ENCODE measurements around the gene PTPRM. TPM values are rescaled to one million over a fixed set of nuclear protein-coding genes. Genes with fewer than 3 reads are reported as not detected.

PTPRM gene
- polyA plus RNA-seq, 2 of the 4 experiments (the other 2 are of a cell fraction), result 44.5 to 199 TPM

DNA sequence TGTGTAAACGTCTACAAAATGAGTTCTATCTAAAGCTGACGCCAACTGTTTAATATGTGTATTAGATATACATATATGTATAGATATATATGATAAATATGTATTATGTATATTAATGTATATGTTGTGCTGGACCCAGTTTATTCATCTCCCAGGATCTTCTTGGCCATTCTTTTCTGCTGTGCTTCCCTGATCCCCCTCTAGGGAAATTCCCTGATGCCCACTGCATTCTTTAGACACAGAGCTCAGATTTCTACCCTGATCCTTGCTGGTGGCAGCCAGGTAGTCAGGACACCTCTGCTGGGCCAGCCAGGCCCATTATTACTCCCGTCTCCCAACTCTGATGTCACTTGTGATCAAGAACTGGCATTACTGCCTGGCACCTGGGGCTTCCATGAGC, 292.0 kb downstream of the PTPRM start (continued):
- TF ChIP-seq, protein P1, sequence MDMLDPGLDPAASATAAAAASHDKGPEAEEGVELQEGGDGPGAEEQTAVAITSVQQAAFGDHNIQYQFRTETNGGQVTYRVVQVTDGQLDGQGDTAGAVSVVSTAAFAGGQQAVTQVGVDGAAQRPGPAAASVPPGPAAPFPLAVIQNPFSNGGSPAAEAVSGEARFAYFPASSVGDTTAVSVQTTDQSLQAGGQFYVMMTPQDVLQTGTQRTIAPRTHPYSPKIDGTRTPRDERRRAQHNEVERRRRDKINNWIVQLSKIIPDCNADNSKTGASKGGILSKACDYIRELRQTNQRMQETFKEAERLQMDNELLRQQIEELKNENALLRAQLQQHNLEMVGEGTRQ (IDR thresholded peaks at IDR 0.05), result no peak
- TF ChIP-seq, protein P2, sequence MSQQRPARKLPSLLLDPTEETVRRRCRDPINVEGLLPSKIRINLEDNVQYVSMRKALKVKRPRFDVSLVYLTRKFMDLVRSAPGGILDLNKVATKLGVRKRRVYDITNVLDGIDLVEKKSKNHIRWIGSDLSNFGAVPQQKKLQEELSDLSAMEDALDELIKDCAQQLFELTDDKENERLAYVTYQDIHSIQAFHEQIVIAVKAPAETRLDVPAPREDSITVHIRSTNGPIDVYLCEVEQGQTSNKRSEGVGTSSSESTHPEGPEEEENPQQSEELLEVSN (IDR thresholded peaks at IDR 0.05; ENCODE audit: borderline replicate concordance, low read depth), result no peak
- TF ChIP-seq, protein P3, sequence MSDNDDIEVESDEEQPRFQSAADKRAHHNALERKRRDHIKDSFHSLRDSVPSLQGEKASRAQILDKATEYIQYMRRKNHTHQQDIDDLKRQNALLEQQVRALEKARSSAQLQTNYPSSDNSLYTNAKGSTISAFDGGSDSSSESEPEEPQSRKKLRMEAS (IDR thresholded peaks at IDR 0.05), result no peak
- TF ChIP-seq BHLHE40 (IDR thresholded peaks at IDR 0.05; ENCODE audit: low read depth, low read length) (no peak), CEBPB (IDR thresholded peaks at IDR 0.05) (no peak)

DNA sequence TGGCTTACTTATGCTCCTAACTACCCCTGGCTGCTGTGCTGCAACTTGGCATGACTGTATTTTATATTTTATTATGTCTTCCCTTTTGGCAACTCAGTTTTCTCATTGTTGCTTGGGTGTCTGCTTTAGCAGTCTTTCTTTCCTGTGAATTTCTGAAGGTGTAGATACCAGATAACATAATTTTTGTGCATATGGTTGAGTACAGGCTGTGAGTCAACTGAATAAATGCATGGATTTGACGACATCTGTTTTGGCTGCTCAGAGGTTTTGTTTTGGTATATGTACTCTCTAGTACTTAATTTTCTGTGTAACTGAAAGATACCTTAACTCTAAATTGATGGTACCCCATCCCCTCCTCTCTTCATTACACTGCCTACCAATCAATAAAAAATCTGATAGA, 303.1 kb downstream of the PTPRM start:
- Histone ChIP-seq H3K4me1 (peaks cover 48% of the 10 kb centered on the region), H3K9me3 (0 out of 3 replicates have a peak, but pooled peaks cover 3% of the 10 kb centered on the region), H3K4me3 (no peak overlapping the region), H3K27ac (peak overlapping the region; percentile 92 to 100), H3K4me2 (peak overlapping the region; percentile 88; the same call in 1 of the 3 replicates)
- ChIA-PET CTCF (no interaction called here), POLR2A (no interaction called here)
- no peak for FAIRE-seq
- TF ChIP-seq CHD4 (IDR thresholded peaks at IDR 0.05; ENCODE audit: borderline replicate concordance) (no peak), HOXB5 (CRISPR knock-in tag; IDR thresholded peaks at IDR 0.05) (no peak), PHF8 (IDR thresholded peaks at IDR 0.05; ENCODE audit: borderline replicate concordance, low read depth) (no peak), EHMT2 (IDR thresholded peaks at IDR 0.05; ENCODE audit: low read depth) (no peak), POLR2A (IDR thresholded peaks at IDR 0.05; ENCODE audit: low read length) (no peak), TP53 (CRISPR knock-in tag; IDR thresholded peaks at IDR 0.05) (no peak), FOSB (CRISPR knock-in tag; IDR thresholded peaks at IDR 0.05) (no peak), RAD21 (conservative IDR thresholded peaks at IDR 0.05 in 1 of 2, IDR thresholded peaks at IDR 0.05 in 1 of 2) (no peak), MYC (IDR thresholded peaks at IDR 0.05; ENCODE audit: borderline replicate concordance, low read length) (no peak), EP300 (IDR thresholded peaks at IDR 0.05) (no peak)
- TF ChIP-seq, protein P2 (IDR thresholded peaks at IDR 0.05; ENCODE audit: borderline replicate concordance, low read depth), result no peak
- TF ChIP-seq, protein P4, sequence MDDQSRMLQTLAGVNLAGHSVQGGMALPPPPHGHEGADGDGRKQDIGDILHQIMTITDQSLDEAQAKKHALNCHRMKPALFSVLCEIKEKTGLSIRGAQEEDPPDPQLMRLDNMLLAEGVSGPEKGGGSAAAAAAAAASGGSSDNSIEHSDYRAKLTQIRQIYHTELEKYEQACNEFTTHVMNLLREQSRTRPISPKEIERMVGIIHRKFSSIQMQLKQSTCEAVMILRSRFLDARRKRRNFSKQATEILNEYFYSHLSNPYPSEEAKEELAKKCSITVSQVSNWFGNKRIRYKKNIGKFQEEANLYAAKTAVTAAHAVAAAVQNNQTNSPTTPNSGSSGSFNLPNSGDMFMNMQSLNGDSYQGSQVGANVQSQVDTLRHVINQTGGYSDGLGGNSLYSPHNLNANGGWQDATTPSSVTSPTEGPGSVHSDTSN (IDR thresholded peaks at IDR 0.05), result no peak
- 85% methylated on average over 1 of the region's 1 CpG for WGBS (ENCODE audit: missing lambda C conversion rate)
- DNase-seq (ENCODE audit: low read depth in 1 of 2, low spot score in 1 of 2), result no peak
- no peak for ATAC-seq

GRCh38 chr18:7870855-7871254, 303.7 kb downstream of the PTPRM start:
- peak overlapping the region; percentile 92 to 100 for H3K27ac ChIP-seq

More at GRCh38 chr18:7870855-7871254, 303.7 kb downstream of the PTPRM start:
- 0 out of 3 replicates have a peak, but pooled peaks cover 7% of the 10 kb centered on the region for H3K9me3 ChIP-seq
- ATAC-seq (no peak), FAIRE-seq (no peak), DNase-seq (ENCODE audit: low read depth in 1 of 2, low spot score in 1 of 2) (peak in 1 of 2 experiments; percentile 26)
- WGBS (ENCODE audit: missing lambda C conversion rate), result 53% methylated on average over 4 of the region's 4 CpGs
- peak overlapping the region; percentile 88 for H3K4me2 ChIP-seq
- peak overlapping the region; percentile 12; the same call in 1 of the 3 replicates for H3K4me3 ChIP-seq
- H3K4me1 ChIP-seq, result peaks cover 48% of the 10 kb centered on the region
- CTCF ChIA-PET, result interaction anchor here (1.2 kb wide), 1 partner anchor 303 kb away, joined by 3 read pairs; the partner anchor contains the start of gene PTPRM
- TF ChIP-seq ESRRA (IDR thresholded peaks at IDR 0.05; ENCODE audit: borderline replicate concordance, low read length) (no peak), HDAC2 (IDR thresholded peaks at IDR 0.05) (no peak), CEBPB (IDR thresholded peaks at IDR 0.05) (peak in 1 of 2 experiments; percentile 36; a peak in 1 of 4 replicates)
- TF ChIP-seq, protein P1 (IDR thresholded peaks at IDR 0.05), result no peak
- TF ChIP-seq, protein P4 (IDR thresholded peaks at IDR 0.05), result no peak
- POLR2A ChIA-PET, result no interaction called here
